ENCODE data around the gene MID1.

MID1 gene

DNA sequence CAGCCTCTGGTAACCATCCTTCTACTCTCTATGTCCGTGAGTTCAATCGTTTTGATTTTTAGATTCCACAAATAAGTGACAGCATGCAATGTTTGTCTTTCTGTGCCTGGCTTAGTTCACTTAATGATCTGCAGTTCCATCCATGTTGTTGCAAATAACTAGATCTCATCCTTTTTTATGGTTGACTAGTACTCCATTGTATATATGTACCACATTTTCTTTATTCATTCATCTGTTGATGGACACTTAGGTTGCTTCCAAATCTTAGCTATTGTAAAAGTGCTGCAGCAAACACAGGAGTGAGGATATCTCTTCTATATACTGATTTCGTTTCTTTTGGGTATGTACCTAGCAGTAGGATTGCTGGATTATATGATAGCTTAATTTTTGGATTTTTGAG lies 140.9 kb downstream of the MID1 start:
- no peak for DNase-seq (ENCODE audit: low read depth)
- TF ChIP-seq POLR2A (IDR thresholded peaks at IDR 0.05; ENCODE audit: extremely low read depth, insufficient read length) (no peak), MYC (IDR thresholded peaks at IDR 0.05; ENCODE audit: low read depth, low read length) (no peak)
- TF ChIP-seq, protein P1, sequence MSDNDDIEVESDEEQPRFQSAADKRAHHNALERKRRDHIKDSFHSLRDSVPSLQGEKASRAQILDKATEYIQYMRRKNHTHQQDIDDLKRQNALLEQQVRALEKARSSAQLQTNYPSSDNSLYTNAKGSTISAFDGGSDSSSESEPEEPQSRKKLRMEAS (IDR thresholded peaks at IDR 0.05; ENCODE audit: low read depth, low read length) = no peak
- TF ChIP-seq, protein P2, sequence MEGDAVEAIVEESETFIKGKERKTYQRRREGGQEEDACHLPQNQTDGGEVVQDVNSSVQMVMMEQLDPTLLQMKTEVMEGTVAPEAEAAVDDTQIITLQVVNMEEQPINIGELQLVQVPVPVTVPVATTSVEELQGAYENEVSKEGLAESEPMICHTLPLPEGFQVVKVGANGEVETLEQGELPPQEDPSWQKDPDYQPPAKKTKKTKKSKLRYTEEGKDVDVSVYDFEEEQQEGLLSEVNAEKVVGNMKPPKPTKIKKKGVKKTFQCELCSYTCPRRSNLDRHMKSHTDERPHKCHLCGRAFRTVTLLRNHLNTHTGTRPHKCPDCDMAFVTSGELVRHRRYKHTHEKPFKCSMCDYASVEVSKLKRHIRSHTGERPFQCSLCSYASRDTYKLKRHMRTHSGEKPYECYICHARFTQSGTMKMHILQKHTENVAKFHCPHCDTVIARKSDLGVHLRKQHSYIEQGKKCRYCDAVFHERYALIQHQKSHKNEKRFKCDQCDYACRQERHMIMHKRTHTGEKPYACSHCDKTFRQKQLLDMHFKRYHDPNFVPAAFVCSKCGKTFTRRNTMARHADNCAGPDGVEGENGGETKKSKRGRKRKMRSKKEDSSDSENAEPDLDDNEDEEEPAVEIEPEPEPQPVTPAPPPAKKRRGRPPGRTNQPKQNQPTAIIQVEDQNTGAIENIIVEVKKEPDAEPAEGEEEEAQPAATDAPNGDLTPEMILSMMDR (IDR thresholded peaks at IDR 0.05; ENCODE audit: low read depth, low read length) = no peak
- no peak overlapping the region for H3K4me3 ChIP-seq (ENCODE audit: low read depth, low read length)

DNA sequence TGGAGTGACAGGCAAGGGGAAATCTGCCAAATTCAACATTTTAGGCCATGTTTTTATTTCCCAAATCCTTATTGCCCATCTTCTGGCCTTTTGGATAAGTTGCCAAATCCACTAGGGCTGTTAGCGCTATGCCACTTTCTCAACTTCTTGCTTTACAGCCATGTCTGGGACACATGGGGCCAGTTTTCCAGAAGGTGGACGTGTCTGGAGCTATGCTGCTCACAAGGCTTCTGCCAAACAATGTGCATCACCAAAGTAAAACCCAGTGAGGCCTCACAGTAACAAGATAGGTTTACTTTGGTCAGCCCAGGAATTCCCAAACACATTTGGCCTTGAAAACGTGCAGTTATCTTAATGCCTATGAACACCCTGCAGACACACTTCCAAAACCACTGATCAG lies 142.9 kb downstream of the MID1 start:
- no peak for DNase-seq (ENCODE audit: low read depth)
- TF ChIP-seq, protein P2 (IDR thresholded peaks at IDR 0.05; ENCODE audit: low read depth, low read length) = no peak
- TF ChIP-seq POLR2A (IDR thresholded peaks at IDR 0.05; ENCODE audit: extremely low read depth, insufficient read length) (no peak), MYC (IDR thresholded peaks at IDR 0.05; ENCODE audit: low read depth, low read length) (no peak)
- TF ChIP-seq, protein P1 (IDR thresholded peaks at IDR 0.05; ENCODE audit: low read depth, low read length) = no peak

DNA sequence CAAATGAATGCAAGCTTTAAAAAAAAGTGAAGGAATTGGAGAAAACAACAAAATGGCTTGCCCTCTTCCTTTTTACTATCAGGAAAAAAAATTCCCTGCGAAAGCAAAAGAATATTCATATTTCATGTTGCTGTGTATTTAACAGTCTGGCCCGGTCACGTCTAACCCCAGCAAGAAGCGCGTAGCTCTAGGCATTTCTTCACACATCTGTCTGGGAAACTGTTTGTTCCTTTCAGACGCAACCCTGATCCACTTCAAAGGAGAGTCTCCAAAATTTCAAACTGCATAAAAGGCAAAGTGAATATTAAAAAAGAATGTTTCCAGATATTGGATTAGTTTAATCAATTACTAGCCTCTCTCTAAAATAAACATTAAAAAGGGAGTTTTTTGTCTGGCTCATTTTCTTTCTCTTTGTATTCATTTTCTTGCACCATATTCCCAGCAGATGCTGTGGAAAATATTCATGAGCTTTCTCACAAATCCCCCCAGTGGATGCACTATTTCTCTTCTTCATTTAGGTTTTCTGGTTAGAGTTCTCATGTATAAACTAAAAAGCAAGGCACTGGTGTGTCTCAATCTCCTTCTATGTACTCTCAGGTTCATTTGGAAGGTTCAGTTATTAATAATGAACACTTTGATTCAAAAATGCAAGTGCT lies 145.3 kb downstream of the MID1 start:
- TF ChIP-seq, protein P1 (IDR thresholded peaks at IDR 0.05; ENCODE audit: low read depth, low read length) = no peak
- TF ChIP-seq POLR2A (IDR thresholded peaks at IDR 0.05; ENCODE audit: extremely low read depth, insufficient read length) = no peak
- TF ChIP-seq MYC (IDR thresholded peaks at IDR 0.05; ENCODE audit: low read depth, low read length) = no peak
- TF ChIP-seq, protein P2 (IDR thresholded peaks at IDR 0.05; ENCODE audit: low read depth, low read length) = no peak
- no peak overlapping the region for H3K4me3 ChIP-seq (ENCODE audit: low read depth, low read length)
- no peak for DNase-seq (ENCODE audit: low read depth)

More for the DNA sequence above, 142.9 kb downstream of the MID1 start:
- no peak overlapping the region for H3K4me3 ChIP-seq (ENCODE audit: low read depth, low read length)

DNA sequence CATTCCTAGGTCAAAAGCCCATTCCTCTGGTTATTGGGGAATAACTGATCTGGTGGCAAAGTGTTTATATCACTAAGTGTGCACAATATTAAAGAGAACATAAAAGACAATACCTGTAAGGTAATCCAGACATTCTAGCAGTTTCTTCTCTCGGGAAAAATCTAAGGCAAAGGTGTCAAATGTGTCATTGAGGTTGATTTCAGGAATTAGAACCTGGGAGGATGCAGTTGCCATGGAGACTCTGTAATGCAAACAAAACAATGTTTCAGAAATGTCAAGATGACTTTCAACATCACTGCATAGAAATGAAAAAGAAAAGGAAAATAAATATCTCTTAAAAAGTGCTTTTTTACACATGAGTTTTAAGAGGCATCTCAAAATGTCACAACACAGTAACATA lies 145.9 kb downstream of the MID1 start:
- no peak for DNase-seq (ENCODE audit: low read depth)
- no peak overlapping the region for H3K4me3 ChIP-seq (ENCODE audit: low read depth, low read length)
- no peak for TF ChIP-seq POLR2A (IDR thresholded peaks at IDR 0.05; ENCODE audit: extremely low read depth, insufficient read length)
- TF ChIP-seq, protein P1 (IDR thresholded peaks at IDR 0.05; ENCODE audit: low read depth, low read length) = no peak
- TF ChIP-seq, protein P2 (IDR thresholded peaks at IDR 0.05; ENCODE audit: low read depth, low read length) = no peak
- TF ChIP-seq MYC (IDR thresholded peaks at IDR 0.05; ENCODE audit: low read depth, low read length) = no peak

DNA sequence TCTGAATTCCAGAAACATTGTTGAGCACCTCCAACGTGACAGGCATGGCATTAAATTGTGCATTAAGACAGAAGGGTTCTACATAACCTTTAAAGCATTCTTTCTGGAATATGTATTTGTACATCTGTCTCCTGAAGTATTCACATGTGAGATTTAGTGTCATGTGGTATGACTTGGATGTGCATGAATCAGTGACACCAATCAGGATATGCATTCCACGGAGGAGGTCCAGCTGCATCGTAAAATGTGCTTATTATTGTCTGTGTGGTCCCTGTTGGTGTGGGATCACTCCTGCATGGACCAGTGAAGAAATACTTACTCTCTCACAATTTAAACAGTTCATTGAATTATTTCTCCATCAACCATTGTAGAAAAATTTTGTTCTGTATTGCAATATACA lies 149.0 kb downstream of the MID1 start:
- DNase-seq (ENCODE audit: low read depth) = no peak
- H3K4me3 ChIP-seq (ENCODE audit: low read depth, low read length) = no peak overlapping the region
- TF ChIP-seq MYC (IDR thresholded peaks at IDR 0.05; ENCODE audit: low read depth, low read length) (no peak), POLR2A (IDR thresholded peaks at IDR 0.05; ENCODE audit: extremely low read depth, insufficient read length) (no peak)
- TF ChIP-seq, protein P2 (IDR thresholded peaks at IDR 0.05; ENCODE audit: low read depth, low read length) = no peak
- TF ChIP-seq, protein P1 (IDR thresholded peaks at IDR 0.05; ENCODE audit: low read depth, low read length) = no peak

All from NB4 (cell line).